HCT116 (cell line): ENCODE measurements around the gene ERGIC1. TPM values are rescaled to one million over a fixed set of nuclear protein-coding genes. Genes with fewer than 3 reads are reported as not detected.

Experiments
- ATAC-seq: fragments of 200-7000 bp; cut with Tn5 transposase; 2 replicates; pipeline ENCODE4 v1.9.1; 2020; ENCODE audit warnings: mild to moderate bottlenecking, moderate library complexity
- BruUV-seq: library from RNA; stranded (reverse); fragments of 400-500 nt; replicated peaks from 2 replicates; lab custom pipeline; 2021; lab: Mats Ljungman, UMichigan
- CTCF ChIA-PET: fragments of 300-600 bp; sonication (Branson Sonifier 250); formaldehyde crosslinking; loops from one replicate; lab custom pipeline; 2021; ENCODE audit warnings: antibody characterized with exemption; lab: Charles Lee
- POLR2A ChIA-PET: fragments of 300-600, 350-600 bp; sonication (Branson Sonifier 250); formaldehyde crosslinking; loops from one replicate; lab custom pipeline; 2021; ENCODE audit warnings: antibody characterized with exemption; lab: Charles Lee
- RAD21 ChIA-PET, 2 experiments: fragments of 300-600 bp; sonication (Branson Sonifier 250); formaldehyde crosslinking; loops; one replicate each; lab custom pipeline; 2023; ENCODE audit warnings: low total read pairs in 2 of 2; ENCODE audit not compliant: uncharacterized antibody in 2 of 2, unreplicated experiment in 2 of 2, low non-redundant PET in 1 of 2; lab: Charles Lee
- DNase-seq: peaks from one replicate; pipeline ENCODE4 v3.0.0-alpha.2; 2010; ENCODE audit warnings: low read depth, low spot score
- H2AFZ ChIP-seq: fragments of 200-600 bp; shearing (Covaris generic), sonication (generic); 2 replicates; pipeline ENCODE4 v1.6.1; 2017; ENCODE audit warnings: low read depth, mixed run types, mixed read lengths, antibody characterized with exemption, low read length; ENCODE audit not compliant: poor library complexity, severe bottlenecking
- H3K27ac ChIP-seq: 2 replicates; pipeline ENCODE4 v1.5.1; 2012; ENCODE audit warnings: low read depth, low read length
- H3K27me3 ChIP-seq: fragments of 200-600 bp; sonication (generic); 2 replicates; pipeline ENCODE4 v1.6.1; 2016; ENCODE audit warnings: mixed run types, low read length, mixed read lengths; ENCODE audit not compliant: insufficient read depth
- H3K36me3 ChIP-seq, 2 experiments: fragments of 200-500 bp in 1 of 2; fragments of 200-600 bp in 1 of 2; sonication (Bioruptor generic) in 1 of 2; sonication (generic) in 1 of 2; 2 replicates each; pipeline versions ENCODE4 v1.5.1 to v1.6.1; 2014 to 2016; ENCODE audit warnings: low read length in 2 of 2, inconsistent platforms in 1 of 2, mixed read lengths in 1 of 2, mixed run types in 1 of 2; ENCODE audit not compliant: insufficient read depth in 2 of 2, control insufficient read depth in 1 of 2
- H3K4me1 ChIP-seq, 2 experiments: fragments of 200-600 bp in 1 of 2; sonication (generic) in 1 of 2; 2 replicates each; pipeline versions ENCODE4 v1.5.1 to v1.6.1; 2012 to 2017; ENCODE audit warnings: low read length in 2 of 2, inconsistent platforms in 1 of 2, mild to moderate bottlenecking in 1 of 2, mixed read lengths in 1 of 2, mixed run types in 1 of 2, moderate library complexity in 1 of 2; ENCODE audit not compliant: insufficient read depth in 2 of 2, control insufficient read depth in 1 of 2
- H3K4me2 ChIP-seq: fragments of 200-600 bp; sonication (generic); 2 replicates; pipeline ENCODE4 v1.6.1; 2017; ENCODE audit warnings: mixed run types, low read length, mixed read lengths
- H3K4me3 ChIP-seq, 2 experiments: fragments of 200-600 bp in 1 of 2; sonication (generic) in 1 of 2; replicated peaks in 1 of 2; 2 replicates each; pipeline ENCODE4 v1.5.1; 2011 to 2016; ENCODE audit warnings: low read length in 2 of 2, control low read depth in 1 of 2, low read depth in 1 of 2, mild to moderate bottlenecking in 1 of 2, mixed read lengths in 1 of 2, mixed run types in 1 of 2
- H3K79me2 ChIP-seq: fragments of 200-600 bp; sonication (generic); 2 replicates; pipeline ENCODE4 v1.6.1; 2017; ENCODE audit warnings: mild to moderate bottlenecking, mixed run types, low read length, moderate library complexity, mixed read lengths; ENCODE audit not compliant: insufficient read depth
- H3K9ac ChIP-seq: fragments of 200-600 bp; sonication (generic); 2 replicates; pipeline ENCODE4 v1.6.1; 2016; ENCODE audit warnings: low read length, mixed read lengths
- H3K9me2 ChIP-seq: fragments of 200-600 bp; sonication (generic), shearing (Covaris generic); 2 replicates; pipeline ENCODE4 v1.6.1; 2017; ENCODE audit warnings: mixed run types, mild to moderate bottlenecking, moderate library complexity; ENCODE audit not compliant: insufficient read depth
- H3K9me3 ChIP-seq, 2 experiments: fragments of 200-500 bp in 1 of 2; fragments of 200-600 bp in 1 of 2; sonication (Bioruptor generic) in 1 of 2; sonication (generic) in 1 of 2; 2 replicates each; pipeline ENCODE4 v1.6.1; 2014 to 2017; ENCODE audit warnings: low read length in 2 of 2, mixed read lengths in 2 of 2, inconsistent platforms in 1 of 2, low read depth in 1 of 2, mild to moderate bottlenecking in 1 of 2, mixed run types in 1 of 2, moderate library complexity in 1 of 2; ENCODE audit not compliant: control insufficient read depth in 1 of 2, insufficient read depth in 1 of 2
- H4K20me1 ChIP-seq: fragments of 200-600 bp; sonication (generic), shearing (Covaris generic); 2 replicates; pipeline ENCODE4 v1.6.1; 2017; ENCODE audit warnings: mixed run types, mild to moderate bottlenecking, moderate library complexity; ENCODE audit not compliant: insufficient read depth
- CBX3 ChIP-seq: IDR thresholded peaks from 2 replicates; pipeline ENCODE4 v1.6.1; 2012; ENCODE audit warnings: low read depth
- CTCF ChIP-seq, 3 experiments: fragments of 200-600 bp in 1 of 3; sonication (generic) in 1 of 3; IDR thresholded peaks in 2 of 3; conservative IDR thresholded peaks in 1 of 3; 2 replicates each; pipeline ENCODE4 v1.5.1; 2012 to 2017; ENCODE audit warnings: low read depth in 2 of 3, low read length in 2 of 3, antibody characterized with exemption in 1 of 3, borderline replicate concordance in 1 of 3, control low read depth in 1 of 3, mild to moderate bottlenecking in 1 of 3, mixed read lengths in 1 of 3, mixed run types in 1 of 3, moderate library complexity in 1 of 3; ENCODE audit not compliant: insufficient read depth in 1 of 3
- EGR1 ChIP-seq: IDR thresholded peaks from 2 replicates; pipeline ENCODE4 v1.6.1; 2012; ENCODE audit warnings: low read depth
- EZH2phosphoT487 ChIP-seq: fragments of 200-600 bp; IDR thresholded peaks from 2 replicates; pipeline ENCODE4 v1.6.1; 2018; ENCODE audit warnings: antibody characterized with exemption, borderline replicate concordance
- JUND ChIP-seq: IDR thresholded peaks from 2 replicates; pipeline ENCODE4 v1.6.1; 2012
- POLR2A ChIP-seq: IDR thresholded peaks from 2 replicates; pipeline ENCODE4 v1.7.0; 2011; ENCODE audit warnings: borderline replicate concordance; ENCODE audit not compliant: insufficient read depth, insufficient read length; ENCODE audit errors: extremely low read depth
- SRF ChIP-seq: IDR thresholded peaks from 2 replicates; pipeline ENCODE4 v1.6.1; 2012; ENCODE audit warnings: low read depth
- TCF7L2 ChIP-seq: IDR thresholded peaks from 2 replicates; pipeline ENCODE4 v1.7.0; 2011; ENCODE audit warnings: borderline replicate concordance, inconsistent platforms; ENCODE audit not compliant: insufficient read depth, insufficient read length; ENCODE audit errors: extremely low read depth
- ZFX ChIP-seq: fragments of 450-650 bp; IDR thresholded peaks from 2 replicates; pipeline ENCODE4 v1.6.1; 2017
- ZNF274 ChIP-seq: fragments of 200-500 bp; sonication (Bioruptor generic); IDR thresholded peaks from 2 replicates; pipeline ENCODE4 v1.6.1; 2014; ENCODE audit warnings: mild to moderate bottlenecking, low read depth, low read length, inconsistent platforms
- intact Hi-C: fragments of 100-400 bp; cut with micrococcal nuclease; formaldehyde crosslinking; loops from 2 replicates; pipeline ENCODE4 v1.10.0; 2022
- total RNA-seq: library from RNA; stranded (reverse); gene quantifications from one replicate; pipeline ENCODE4 v1.2.1, GENCODE V29; 2021; ENCODE audit not compliant: unreplicated experiment
- TF ChIP-seq, protein P1 (sequence below): IDR thresholded peaks from 2 replicates; pipeline ENCODE4 v1.6.1; 2012; ENCODE audit warnings: low read depth

The ERGIC1 gene
- total RNA-seq, 1 experiment from 2014 or later = 73.3 TPM

DNA sequence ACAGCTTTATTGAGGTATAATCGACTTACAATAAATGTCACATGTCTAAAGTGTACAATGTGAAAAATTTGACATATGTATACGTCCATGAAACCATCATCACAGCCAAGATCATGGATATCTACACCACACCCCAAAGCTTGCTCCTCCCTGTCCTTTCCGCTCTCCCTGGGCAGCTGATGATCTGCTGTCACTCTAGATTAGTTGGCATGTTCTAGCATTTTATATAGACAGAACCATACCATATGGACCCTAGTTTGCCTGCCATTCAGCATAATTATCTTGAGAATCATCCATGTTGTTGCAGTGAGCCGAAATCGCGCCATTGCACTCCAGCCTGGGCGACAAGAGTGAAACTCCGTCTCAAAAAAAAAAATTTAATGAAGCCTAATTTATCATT lies 42.5 kb downstream of the ERGIC1 start:
- no peaks in the 10 kb centered on the region for H4K20me1 ChIP-seq
- CTCF ChIA-PET = no interaction called here
- BruUV-seq = no TSS peak
- TF ChIP-seq ZFX (no peak), POLR2A (no peak)
- TF ChIP-seq, protein P1, sequence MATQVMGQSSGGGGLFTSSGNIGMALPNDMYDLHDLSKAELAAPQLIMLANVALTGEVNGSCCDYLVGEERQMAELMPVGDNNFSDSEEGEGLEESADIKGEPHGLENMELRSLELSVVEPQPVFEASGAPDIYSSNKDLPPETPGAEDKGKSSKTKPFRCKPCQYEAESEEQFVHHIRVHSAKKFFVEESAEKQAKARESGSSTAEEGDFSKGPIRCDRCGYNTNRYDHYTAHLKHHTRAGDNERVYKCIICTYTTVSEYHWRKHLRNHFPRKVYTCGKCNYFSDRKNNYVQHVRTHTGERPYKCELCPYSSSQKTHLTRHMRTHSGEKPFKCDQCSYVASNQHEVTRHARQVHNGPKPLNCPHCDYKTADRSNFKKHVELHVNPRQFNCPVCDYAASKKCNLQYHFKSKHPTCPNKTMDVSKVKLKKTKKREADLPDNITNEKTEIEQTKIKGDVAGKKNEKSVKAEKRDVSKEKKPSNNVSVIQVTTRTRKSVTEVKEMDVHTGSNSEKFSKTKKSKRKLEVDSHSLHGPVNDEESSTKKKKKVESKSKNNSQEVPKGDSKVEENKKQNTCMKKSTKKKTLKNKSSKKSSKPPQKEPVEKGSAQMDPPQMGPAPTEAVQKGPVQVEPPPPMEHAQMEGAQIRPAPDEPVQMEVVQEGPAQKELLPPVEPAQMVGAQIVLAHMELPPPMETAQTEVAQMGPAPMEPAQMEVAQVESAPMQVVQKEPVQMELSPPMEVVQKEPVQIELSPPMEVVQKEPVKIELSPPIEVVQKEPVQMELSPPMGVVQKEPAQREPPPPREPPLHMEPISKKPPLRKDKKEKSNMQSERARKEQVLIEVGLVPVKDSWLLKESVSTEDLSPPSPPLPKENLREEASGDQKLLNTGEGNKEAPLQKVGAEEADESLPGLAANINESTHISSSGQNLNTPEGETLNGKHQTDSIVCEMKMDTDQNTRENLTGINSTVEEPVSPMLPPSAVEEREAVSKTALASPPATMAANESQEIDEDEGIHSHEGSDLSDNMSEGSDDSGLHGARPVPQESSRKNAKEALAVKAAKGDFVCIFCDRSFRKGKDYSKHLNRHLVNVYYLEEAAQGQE = no peak
- H3K9me2 ChIP-seq = no peaks in the 10 kb centered on the region
- RAD21 ChIA-PET = no interaction called here
- no peaks in the 10 kb centered on the region for H3K27me3 ChIP-seq
- POLR2A ChIA-PET = no interaction called here
- no peaks in the 10 kb centered on the region for H3K9me3 ChIP-seq
- H3K79me2 ChIP-seq = no peaks in the 10 kb centered on the region; the same call in 1 of the 2 replicates
- no peaks in the 10 kb centered on the region for H3K36me3 ChIP-seq
- intact Hi-C loops = no loop called here
- H3K4me3 ChIP-seq = no peak overlapping the region
- H3K4me2 ChIP-seq = no peak overlapping the region
- DNase-seq (no peak), ATAC-seq (no peak)
- H3K27ac ChIP-seq = no peak overlapping the region
- peaks cover 0 to 5% of the 10 kb centered on the region in 2 experiments; a peak in 2 of 4 replicates for H3K4me1 ChIP-seq
- H2AFZ ChIP-seq = no peak overlapping the region
- no peak overlapping the region for H3K9ac ChIP-seq

- ChIA-PET CTCF (no interaction called here), RAD21 (interaction anchor here in 1 of 2 experiments (0.6 kb wide), 1 partner anchor 61 kb away, joined by 4 read pairs; no protein-coding TSS in a partner anchor), POLR2A (no interaction called here)
- Histone ChIP-seq H3K36me3 (no peaks in the 10 kb centered on the region), H2AFZ (no peak overlapping the region), H3K4me3 (no peak overlapping the region), H3K4me1 (peaks cover 0 to 10% of the 10 kb centered on the region in 2 experiments; a peak in 2 of 4 replicates), H3K9ac (no peak overlapping the region), H3K79me2 (no peaks in the 10 kb centered on the region; the same call in 1 of the 2 replicates), H3K27me3 (no peaks in the 10 kb centered on the region), H3K9me3 (no peaks in the 10 kb centered on the region), H3K4me2 (no peak overlapping the region), H3K9me2 (no peaks in the 10 kb centered on the region), H3K27ac (no peak overlapping the region), H4K20me1 (no peaks in the 10 kb centered on the region)
- no TSS peak for BruUV-seq
- no peak for ATAC-seq
- no peak for DNase-seq
- intact Hi-C loops = no loop called here
- no peak for TF ChIP-seq EGR1
- no peak for TF ChIP-seq ZNF274
- TF ChIP-seq JUND = no peak
- no peak for TF ChIP-seq SRF
- no peak for TF ChIP-seq EZH2phosphoT487
- no peak for TF ChIP-seq POLR2A
- no peak for TF ChIP-seq CTCF (IDR thresholded peaks at IDR 0.05 in 2 of 3, conservative IDR thresholded peaks at IDR 0.05 in 1 of 3; ENCODE audit: borderline replicate concordance in 1 of 3, insufficient read depth in 1 of 3, low read depth in 2 of 3, low read length in 2 of 3)
- no peak for TF ChIP-seq TCF7L2
- no peak for TF ChIP-seq CBX3
Measured at GRCh38 chr5:172877466-172878260, 43.6 kb downstream of the ERGIC1 start.
